AG04449 (cell line): ENCODE results near the gene KRT38.

Experiments used
- CTCF ChIA-PET: fragments of 350-600 bp; formaldehyde crosslinking; extraction: SDS; loops from one replicate; lab custom pipeline; 2021; ENCODE audit warnings: antibody characterized with exemption; lab: Yijun Ruan, JAX
- POLR2A ChIA-PET: fragments of 400-600, 350-600 bp; formaldehyde crosslinking; extraction: SDS; loops from one replicate; lab custom pipeline; 2020; ENCODE audit warnings: antibody characterized with exemption, inconsistent platforms; lab: Yijun Ruan, JAX
- DNase-seq: peaks from one replicate; pipeline ENCODE4 v3.0.0-alpha.2; 2010; ENCODE audit warnings: low read depth, low spot score
- H3K4me3 ChIP-seq: 2 replicates; pipeline ENCODE4 v1.5.1; 2011; ENCODE audit warnings: low read depth, mild to moderate bottlenecking, control low read depth, low read length
- TF ChIP-seq, protein P1 (sequence below): IDR thresholded peaks from one replicate; pipeline ENCODE4 v1.5.1; 2011; ENCODE audit warnings: mild to moderate bottlenecking, moderate library complexity, low read length, control low read depth, inconsistent platforms; ENCODE audit not compliant: insufficient read depth; ENCODE audit errors: missing control alignments

KRT38 gene

DNA sequence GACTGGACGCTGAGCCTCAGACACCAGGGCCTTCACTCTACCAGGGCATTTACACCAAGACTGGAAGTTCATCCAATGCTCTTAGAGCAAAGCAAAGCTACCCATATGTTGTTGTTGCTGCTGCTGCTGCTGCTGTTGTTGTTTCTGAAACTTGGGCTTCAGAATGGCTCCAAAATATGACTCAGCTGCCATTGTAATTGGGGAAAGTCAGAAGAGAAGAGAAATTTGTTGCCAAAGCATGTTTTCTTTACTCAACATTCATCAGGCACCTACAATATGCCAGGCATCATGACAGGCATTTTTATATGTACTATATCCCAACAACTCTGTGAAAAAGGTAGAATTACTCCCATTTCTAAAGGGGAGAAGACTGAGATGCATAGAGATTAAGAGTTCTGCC lies 14.5 kb upstream of the KRT38 start:
- DNase-seq = no peak
- CTCF ChIA-PET = interaction anchor here (1.1 kb wide), 1 partner anchor 93 kb away, joined by 3 read pairs; no protein-coding TSS in a partner anchor
- TF ChIP-seq, protein P1, sequence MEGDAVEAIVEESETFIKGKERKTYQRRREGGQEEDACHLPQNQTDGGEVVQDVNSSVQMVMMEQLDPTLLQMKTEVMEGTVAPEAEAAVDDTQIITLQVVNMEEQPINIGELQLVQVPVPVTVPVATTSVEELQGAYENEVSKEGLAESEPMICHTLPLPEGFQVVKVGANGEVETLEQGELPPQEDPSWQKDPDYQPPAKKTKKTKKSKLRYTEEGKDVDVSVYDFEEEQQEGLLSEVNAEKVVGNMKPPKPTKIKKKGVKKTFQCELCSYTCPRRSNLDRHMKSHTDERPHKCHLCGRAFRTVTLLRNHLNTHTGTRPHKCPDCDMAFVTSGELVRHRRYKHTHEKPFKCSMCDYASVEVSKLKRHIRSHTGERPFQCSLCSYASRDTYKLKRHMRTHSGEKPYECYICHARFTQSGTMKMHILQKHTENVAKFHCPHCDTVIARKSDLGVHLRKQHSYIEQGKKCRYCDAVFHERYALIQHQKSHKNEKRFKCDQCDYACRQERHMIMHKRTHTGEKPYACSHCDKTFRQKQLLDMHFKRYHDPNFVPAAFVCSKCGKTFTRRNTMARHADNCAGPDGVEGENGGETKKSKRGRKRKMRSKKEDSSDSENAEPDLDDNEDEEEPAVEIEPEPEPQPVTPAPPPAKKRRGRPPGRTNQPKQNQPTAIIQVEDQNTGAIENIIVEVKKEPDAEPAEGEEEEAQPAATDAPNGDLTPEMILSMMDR = no peak
- H3K4me3 ChIP-seq = no peak overlapping the region
- POLR2A ChIA-PET = no interaction called here

DNA sequence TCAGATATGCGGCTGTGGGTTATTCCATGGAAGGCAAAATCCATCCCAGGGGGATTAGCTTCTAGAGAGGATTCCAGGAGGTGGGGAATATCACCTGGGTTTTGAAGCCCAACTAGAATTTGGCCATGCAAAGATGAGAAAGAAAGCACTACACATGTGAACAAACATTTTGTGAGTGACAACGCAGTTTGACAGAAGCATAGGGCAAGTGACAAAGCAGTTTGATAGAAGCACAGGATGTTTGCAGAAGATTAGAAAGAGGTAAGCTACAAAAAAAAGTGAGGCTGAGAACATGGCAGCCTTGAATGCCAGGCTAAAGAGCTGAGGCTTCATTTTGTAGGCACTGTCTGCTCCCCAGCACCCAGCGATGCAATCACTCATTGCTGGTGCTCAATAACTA lies 12.3 kb upstream of the KRT38 start:
- POLR2A ChIA-PET = no interaction called here
- DNase-seq = no peak
- CTCF ChIA-PET = interaction anchor here (1.2 kb wide), 1 partner anchor 123 kb away, joined by 3 read pairs; no protein-coding TSS in a partner anchor
- no peak overlapping the region for H3K4me3 ChIP-seq
- TF ChIP-seq, protein P1 = no peak

DNA sequence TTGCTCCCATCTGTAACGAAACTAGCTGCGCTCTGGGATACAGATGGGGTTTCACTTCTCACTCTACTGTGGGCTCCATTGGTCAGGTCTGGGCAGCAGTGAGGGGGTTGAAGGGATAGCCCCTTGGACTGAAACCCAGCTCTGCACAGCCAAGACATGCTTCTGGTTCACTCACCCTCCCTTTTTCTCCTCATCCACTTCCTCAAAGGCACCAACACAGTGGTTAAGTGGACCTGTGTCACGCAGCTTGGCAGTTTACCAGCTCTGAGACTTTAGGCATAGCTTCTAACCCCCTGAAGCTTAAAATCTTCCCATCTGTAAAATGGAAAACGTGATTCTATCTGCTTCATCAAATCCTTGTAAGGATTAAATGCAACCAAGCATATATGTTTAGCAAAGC lies 11.5 kb upstream of the KRT38 start:
- TF ChIP-seq, protein P1 = no peak
- H3K4me3 ChIP-seq = no peak overlapping the region
- no peak for DNase-seq
- ChIA-PET CTCF (interaction anchor here (0.6 to 1.3 kb wide), 6 partner anchors 43 to 198 kb away, joined by 3 to 7 read pairs (median 3); no protein-coding TSS in a partner anchor), POLR2A (no interaction called here)

DNA sequence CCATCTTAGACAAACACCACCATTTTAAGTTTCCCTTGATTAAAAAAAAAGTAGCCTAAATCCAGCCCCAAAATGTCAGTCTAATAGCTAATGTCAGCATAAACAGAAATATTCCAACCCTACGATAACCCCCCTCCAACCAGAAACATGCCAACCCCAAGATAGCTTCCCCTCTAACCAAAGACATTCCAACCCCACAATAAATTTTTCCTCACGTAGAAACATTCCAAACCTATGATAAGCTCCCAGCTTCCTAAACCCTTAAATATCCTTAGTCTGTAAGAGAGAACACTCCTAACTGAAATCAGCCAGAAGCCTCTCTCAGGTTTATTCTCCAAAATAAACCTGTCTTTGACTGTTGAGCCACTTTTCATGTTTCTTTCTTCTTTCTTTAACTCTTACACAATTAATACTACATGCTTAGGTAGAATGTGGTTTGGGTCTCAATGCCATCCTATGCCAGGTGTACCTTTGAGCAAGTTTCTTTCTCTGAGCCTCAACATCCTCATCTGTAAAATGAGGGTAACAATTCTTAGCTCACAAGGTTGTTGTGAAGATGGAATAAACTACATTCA lies 10.5 kb upstream of the KRT38 start:
- H3K4me3 ChIP-seq = no peak overlapping the region
- TF ChIP-seq, protein P1 = no peak
- ChIA-PET CTCF (interaction anchor here (1.0 to 1.4 kb wide), 5 partner anchors 9 to 212 kb away, joined by 3 to 7 read pairs (median 4); no protein-coding TSS in a partner anchor), POLR2A (interaction anchor here (0.6 kb wide), 1 partner anchor 58 kb away, joined by 3 read pairs; no protein-coding TSS in a partner anchor)
- DNase-seq = peak; percentile 49

DNA sequence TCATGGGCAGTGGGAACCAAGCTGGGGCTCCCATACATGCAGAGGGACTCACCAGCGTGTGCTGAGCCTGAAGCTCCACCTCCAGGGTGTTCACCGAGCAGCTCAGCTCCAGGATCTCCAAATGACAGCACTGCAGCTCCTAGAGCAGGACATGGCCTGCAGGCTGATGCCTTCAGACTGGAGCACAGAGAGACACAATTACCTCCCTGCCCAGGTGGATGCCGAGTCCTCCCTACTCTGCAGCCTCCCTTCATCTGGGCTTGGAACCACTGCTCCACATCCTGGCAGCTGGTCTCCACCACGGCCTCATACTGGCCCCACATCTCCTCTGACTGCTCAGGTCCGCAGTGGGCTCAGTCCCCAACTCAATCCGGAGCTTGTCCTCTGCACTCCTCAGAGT lies 8.2 kb upstream of the KRT38 start:
- H3K4me3 ChIP-seq = no peak overlapping the region
- DNase-seq = no peak
- ChIA-PET CTCF (interaction anchor here (1.1 to 2.9 kb wide), 4 partner anchors 11 to 199 kb away, joined by 4 to 8 read pairs (median 6); no protein-coding TSS in a partner anchor), POLR2A (no interaction called here)
- TF ChIP-seq, protein P1 = no peak

DNA sequence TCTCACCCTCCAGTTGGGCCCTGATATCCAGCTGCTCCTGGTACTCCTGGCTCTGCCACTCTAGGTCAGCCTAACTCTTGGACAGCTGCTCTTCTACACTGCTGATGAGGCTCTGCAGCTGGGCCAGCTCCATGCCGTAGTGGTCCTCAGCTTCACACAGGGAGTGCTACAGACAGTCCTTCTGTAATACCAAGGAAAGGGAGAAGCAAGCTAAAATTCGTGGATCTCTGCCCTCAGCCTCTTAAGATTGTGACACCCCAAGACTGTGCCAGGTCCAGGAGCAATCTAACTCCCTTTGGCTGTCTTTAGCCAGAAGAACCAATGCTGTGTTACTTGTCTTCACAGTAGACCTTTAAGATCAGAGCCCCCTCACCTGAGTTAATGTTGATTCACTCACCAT lies 7.7 kb upstream of the KRT38 start:
- H3K4me3 ChIP-seq = no peak overlapping the region
- CTCF ChIA-PET = interaction anchor here (1.1 to 2.9 kb wide), 5 partner anchors 12 to 200 kb away, joined by 4 to 8 read pairs (median 6); no protein-coding TSS in a partner anchor
- TF ChIP-seq, protein P1 = no peak
- POLR2A ChIA-PET = no interaction called here
- DNase-seq = no peak
